Keratinocyte (primary cell): Measurements from ENCODE around the gene ANKHD1. TPM values are rescaled to one million over a fixed set of nuclear protein-coding genes. Genes with fewer than 3 reads are reported as not detected.

Experiments used
- DNase-seq: peaks from one replicate; pipeline ENCODE4 v3.0.0-alpha.2; 2011; ENCODE audit warnings: low read depth, missing footprints, low spot score
- FAIRE-seq: peaks from 2 replicates; lab custom pipeline; 2011; peaks lifted over from hg19 to GRCh38; lab: Jason Lieb, UNC
- H2AFZ ChIP-seq: 2 replicates; pipeline ENCODE4 v1.6.0; 2012; ENCODE audit warnings: low read length, control low read depth, inconsistent platforms; ENCODE audit not compliant: control insufficient read depth
- H3K27ac ChIP-seq: 2 replicates; pipeline ENCODE4 v1.5.1; 2011; ENCODE audit warnings: low read length; ENCODE audit not compliant: control insufficient read depth, insufficient read depth
- H3K27me3 ChIP-seq: 3 replicates; pipeline ENCODE4 v1.6.0; 2011; ENCODE audit warnings: low read length; ENCODE audit not compliant: control insufficient read depth, insufficient read depth; ENCODE audit errors: extremely low read depth
- H3K36me3 ChIP-seq, 2 experiments: 2 replicates in 1 of 2; 3 replicates in 1 of 2; pipeline ENCODE4 v1.5.1; 2011; ENCODE audit warnings: low read length in 2 of 2, mild to moderate bottlenecking in 1 of 2; ENCODE audit not compliant: control insufficient read depth in 2 of 2, insufficient read depth in 2 of 2; ENCODE audit errors: extremely low read depth in 1 of 2
- H3K4me1 ChIP-seq: 3 replicates; pipeline ENCODE4 v1.5.1; 2011; ENCODE audit warnings: low read length; ENCODE audit not compliant: control insufficient read depth, insufficient read depth; ENCODE audit errors: extremely low read depth
- H3K4me2 ChIP-seq: 3 replicates; pipeline ENCODE4 v1.6.0; 2011; ENCODE audit warnings: low read depth, low read length; ENCODE audit not compliant: control insufficient read depth, insufficient read depth; ENCODE audit errors: extremely low read depth
- H3K4me3 ChIP-seq, 3 experiments: fragments of 200-600 bp in 1 of 3; sonication (generic) in 1 of 3; 2 replicates in 2 of 3; 3 replicates in 1 of 3; pipeline ENCODE4 v1.5.1; 2011 to 2016; ENCODE audit warnings: low read length in 3 of 3, mild to moderate bottlenecking in 3 of 3, control low read depth in 2 of 3, inconsistent platforms in 1 of 3, low read depth in 1 of 3, mixed read lengths in 1 of 3, mixed run types in 1 of 3, moderate library complexity in 1 of 3; ENCODE audit not compliant: control insufficient read depth in 2 of 3, insufficient read depth in 2 of 3; ENCODE audit errors: extremely low read depth in 1 of 3
- H3K79me2 ChIP-seq: 2 replicates; pipeline ENCODE4 v1.6.0; 2012; ENCODE audit warnings: low read length; ENCODE audit not compliant: control insufficient read depth, insufficient read depth
- H3K9ac ChIP-seq: 3 replicates; pipeline ENCODE4 v1.6.0; 2011; ENCODE audit warnings: low read length; ENCODE audit not compliant: control insufficient read depth, insufficient read depth; ENCODE audit errors: extremely low read depth
- H3K9me1 ChIP-seq: 3 replicates; pipeline ENCODE4 v1.6.0; 2011; ENCODE audit warnings: low read length; ENCODE audit not compliant: control insufficient read depth, insufficient read depth; ENCODE audit errors: extremely low read depth
- H3K9me3 ChIP-seq: 2 replicates; pipeline ENCODE4 v1.5.1; 2012; ENCODE audit warnings: low read depth, low read length; ENCODE audit not compliant: control insufficient read depth
- H4K20me1 ChIP-seq: 3 replicates; pipeline ENCODE4 v1.6.0; 2011; ENCODE audit warnings: low read length; ENCODE audit not compliant: control insufficient read depth, insufficient read depth; ENCODE audit errors: extremely low read depth
- EZH2 ChIP-seq: IDR thresholded peaks from one replicate; pipeline ENCODE4 v1.6.1; 2012; ENCODE audit warnings: inconsistent platforms, mild to moderate bottlenecking, low read length, moderate library complexity
- dilution Hi-C: fragments of 300-500 bp; cut with MboI; formaldehyde crosslinking; loops from one replicate; pipeline ENCODE4 v1.7.0; 2020; ENCODE audit warnings: low sequenced_read_pairs; ENCODE audit not compliant: extremely low pct_ligation_motif_present
- polyA plus RNA-seq, 5 experiments: library from polyadenylated mRNA; depleted of rRNA in 3 of 5; stranded (reverse) in 3 of 5; stranded (forward) in 1 of 5; unstranded in 1 of 5; fragments of >200 nt; gene quantifications; 1 replicate in 1 of 5; 2 replicates in 3 of 5; 3 replicates in 1 of 5; pipeline versions ENCODE4 v1.2.1 to v1.2.3, GENCODE V29; 2011 to 2012; ENCODE audit warnings: missing spikeins in 2 of 5, low read depth in 1 of 5, low replicate concordance in 1 of 5
- TF ChIP-seq, protein P1 (sequence below), 3 experiments: IDR thresholded peaks in 1 of 3; conservative IDR thresholded peaks in 1 of 3; optimal IDR thresholded peaks in 1 of 3; 2 replicates in 2 of 3; 3 replicates in 1 of 3; pipeline versions ENCODE3 to v1.5.1; 2011; ENCODE audit warnings: low read length in 3 of 3, mild to moderate bottlenecking in 3 of 3, moderate library complexity in 2 of 3, control low read depth in 1 of 3, inconsistent platforms in 1 of 3; ENCODE audit not compliant: insufficient read depth in 2 of 3; ENCODE audit errors: extremely low read depth in 1 of 3

Gene ANKHD1
- polyA plus RNA-seq, 1 donor (not counting 4 experiments of a cell fraction or from before 2014, with no cell fraction given), result 65.9 TPM

GRCh38 chr5:140400730-140401361, 787 bp upstream of the ANKHD1 start:
- dilution Hi-C loops, result no loop called here
- peak overlapping the region; percentile 100 for H2AFZ ChIP-seq
- FAIRE-seq (peak; percentile 86), DNase-seq (peak; percentile 87)
- peak overlapping the region; percentile 94 to 99 (median 99) for H3K4me3 ChIP-seq
- no peaks in the 10 kb centered on the region for H3K9me1 ChIP-seq
- H3K9ac ChIP-seq, result peak overlapping the region; percentile 89
- no peaks in the 10 kb centered on the region for H3K27me3 ChIP-seq
- no peaks in the 10 kb centered on the region for H3K9me3 ChIP-seq
- H3K36me3 ChIP-seq, result no peaks in the 10 kb centered on the region
- H3K4me2 ChIP-seq, result peak overlapping the region; percentile 79
- peak overlapping the region; percentile 87 for H3K27ac ChIP-seq
- TF ChIP-seq, protein P1, sequence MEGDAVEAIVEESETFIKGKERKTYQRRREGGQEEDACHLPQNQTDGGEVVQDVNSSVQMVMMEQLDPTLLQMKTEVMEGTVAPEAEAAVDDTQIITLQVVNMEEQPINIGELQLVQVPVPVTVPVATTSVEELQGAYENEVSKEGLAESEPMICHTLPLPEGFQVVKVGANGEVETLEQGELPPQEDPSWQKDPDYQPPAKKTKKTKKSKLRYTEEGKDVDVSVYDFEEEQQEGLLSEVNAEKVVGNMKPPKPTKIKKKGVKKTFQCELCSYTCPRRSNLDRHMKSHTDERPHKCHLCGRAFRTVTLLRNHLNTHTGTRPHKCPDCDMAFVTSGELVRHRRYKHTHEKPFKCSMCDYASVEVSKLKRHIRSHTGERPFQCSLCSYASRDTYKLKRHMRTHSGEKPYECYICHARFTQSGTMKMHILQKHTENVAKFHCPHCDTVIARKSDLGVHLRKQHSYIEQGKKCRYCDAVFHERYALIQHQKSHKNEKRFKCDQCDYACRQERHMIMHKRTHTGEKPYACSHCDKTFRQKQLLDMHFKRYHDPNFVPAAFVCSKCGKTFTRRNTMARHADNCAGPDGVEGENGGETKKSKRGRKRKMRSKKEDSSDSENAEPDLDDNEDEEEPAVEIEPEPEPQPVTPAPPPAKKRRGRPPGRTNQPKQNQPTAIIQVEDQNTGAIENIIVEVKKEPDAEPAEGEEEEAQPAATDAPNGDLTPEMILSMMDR (optimal IDR thresholded peaks at IDR 0.05 in 1 of 3, IDR thresholded peaks at IDR 0.05 in 1 of 3, conservative IDR thresholded peaks at IDR 0.05 in 1 of 3; ENCODE audit: extremely low read depth in 1 of 3, insufficient read depth in 2 of 3, low read length in 3 of 3), result peak in 1 of 3 experiments; percentile 3
- TF ChIP-seq EZH2, result no peak
- peaks cover 29% of the 10 kb centered on the region for H3K4me1 ChIP-seq
- H4K20me1 ChIP-seq, result peaks cover 8% of the 10 kb centered on the region
- peaks cover 42% of the 10 kb centered on the region for H3K79me2 ChIP-seq

GRCh38 chr5:140402258-140403074, 833 bp downstream of the ANKHD1 start:
- peak overlapping the region; percentile 94 for H3K9ac ChIP-seq
- H3K4me2 ChIP-seq, result peak overlapping the region; percentile 79
- H3K27ac ChIP-seq, result peak overlapping the region; percentile 86
- H3K9me1 ChIP-seq, result no peaks in the 10 kb centered on the region
- H3K36me3 ChIP-seq, result no peaks in the 10 kb centered on the region
- peak; percentile 5 for FAIRE-seq
- H3K9me3 ChIP-seq, result no peaks in the 10 kb centered on the region
- peaks cover 8% of the 10 kb centered on the region for H4K20me1 ChIP-seq
- TF ChIP-seq, protein P1 (optimal IDR thresholded peaks at IDR 0.05 in 1 of 3, IDR thresholded peaks at IDR 0.05 in 1 of 3, conservative IDR thresholded peaks at IDR 0.05 in 1 of 3; ENCODE audit: extremely low read depth in 1 of 3, insufficient read depth in 2 of 3, low read length in 3 of 3), result no peak
- no peak for TF ChIP-seq EZH2
- peaks cover 29% of the 10 kb centered on the region for H3K4me1 ChIP-seq
- H2AFZ ChIP-seq, result peak overlapping the region; percentile 96
- H3K27me3 ChIP-seq, result no peaks in the 10 kb centered on the region
- dilution Hi-C loops, result no loop called here
- no peak for DNase-seq
- H3K4me3 ChIP-seq, result peak overlapping the region; percentile 94 to 99 (median 97)
- peaks cover 58% of the 10 kb centered on the region for H3K79me2 ChIP-seq
